ENCODE data around the gene CYP2C9.

Gene CYP2C9

GRCh38 chr10:94992811-94993210 is 54.4 kb downstream of the CYP2C9 start:
- no peak overlapping the region for H3K4me3 ChIP-seq (replicated peaks; ENCODE audit: low read depth, low read length)
- DNase-seq (ENCODE audit: extremely low read depth, low read depth) = no peak
- TF ChIP-seq CTCF (IDR thresholded peaks at IDR 0.05; ENCODE audit: low read depth, low read length, missing control alignments) = no peak

GRCh38 chr10:94997741-94998174 is 59.3 kb downstream of the CYP2C9 start:
- no peak overlapping the region for H3K4me3 ChIP-seq (replicated peaks; ENCODE audit: low read depth, low read length)
- no peak for DNase-seq (ENCODE audit: extremely low read depth, low read depth)
- TF ChIP-seq CTCF (IDR thresholded peaks at IDR 0.05; ENCODE audit: low read depth, low read length, missing control alignments) = no peak

GRCh38 chr10:95026461-95026860 is 88.0 kb downstream of the CYP2C9 start:
- no peak overlapping the region for H3K4me3 ChIP-seq (replicated peaks; ENCODE audit: low read depth, low read length)
- no peak for DNase-seq (ENCODE audit: extremely low read depth, low read depth)
- no peak for TF ChIP-seq CTCF (IDR thresholded peaks at IDR 0.05; ENCODE audit: low read depth, low read length, missing control alignments)

- TF ChIP-seq CTCF (IDR thresholded peaks at IDR 0.05; ENCODE audit: low read depth, low read length, missing control alignments) = no peak
- DNase-seq (ENCODE audit: extremely low read depth, low read depth) = no peak
- H3K4me3 ChIP-seq (replicated peaks; ENCODE audit: low read depth, low read length) = no peak overlapping the region
Measured at GRCh38 chr10:95031656-95032055, 93.2 kb downstream of the CYP2C9 start.

- TF ChIP-seq CTCF (IDR thresholded peaks at IDR 0.05; ENCODE audit: low read depth, low read length, missing control alignments) = no peak
- DNase-seq (ENCODE audit: extremely low read depth, low read depth) = no peak
- no peak overlapping the region for H3K4me3 ChIP-seq (replicated peaks; ENCODE audit: low read depth, low read length)
Measured at GRCh38 chr10:95034401-95034800, 95.9 kb downstream of the CYP2C9 start.

GRCh38 chr10:95035332-95036295 is 97.2 kb downstream of the CYP2C9 start:
- DNase-seq (ENCODE audit: extremely low read depth, low read depth) = no peak
- no peak for TF ChIP-seq CTCF (IDR thresholded peaks at IDR 0.05; ENCODE audit: low read depth, low read length, missing control alignments)
- no peak overlapping the region for H3K4me3 ChIP-seq (replicated peaks; ENCODE audit: low read depth, low read length)
